LNCaP clone FGC (cell line): ENCODE data around the gene ARHGAP15.

Experiments
- DNase-seq: peaks from one replicate; pipeline ENCODE4 v3.0.0-alpha.2; 2011; ENCODE audit warnings: low read depth
- H3K4me3 ChIP-seq: 2 replicates; pipeline ENCODE4 v1.5.1; 2011; ENCODE audit warnings: mild to moderate bottlenecking, low read depth, low read length, control low read depth
- TF ChIP-seq, protein P1 (sequence below): IDR thresholded peaks from 2 replicates; pipeline ENCODE4 v1.5.1; 2012; ENCODE audit warnings: mild to moderate bottlenecking; ENCODE audit not compliant: control insufficient read depth, insufficient read depth; ENCODE audit errors: extremely low read depth

The ARHGAP15 gene

DNA sequence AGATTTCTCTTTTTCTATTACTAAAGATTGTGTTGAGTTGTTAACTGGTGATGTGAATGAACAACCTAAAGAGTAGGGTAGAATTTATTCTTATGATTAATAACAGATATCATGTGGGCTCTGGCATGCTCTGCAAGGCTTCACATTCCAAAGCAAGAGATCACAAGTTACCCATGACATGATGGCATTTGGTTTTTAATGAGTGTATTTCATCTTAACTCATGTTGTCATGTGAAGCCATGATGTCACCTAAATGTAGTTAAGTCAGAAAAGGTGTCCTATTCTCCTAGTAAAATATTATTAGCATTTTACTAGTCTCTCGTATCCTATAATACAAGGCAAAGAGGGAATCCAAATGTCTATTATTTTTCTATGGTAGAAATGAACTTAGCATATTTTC is 678.0 kb downstream of the ARHGAP15 start:
- TF ChIP-seq, protein P1, sequence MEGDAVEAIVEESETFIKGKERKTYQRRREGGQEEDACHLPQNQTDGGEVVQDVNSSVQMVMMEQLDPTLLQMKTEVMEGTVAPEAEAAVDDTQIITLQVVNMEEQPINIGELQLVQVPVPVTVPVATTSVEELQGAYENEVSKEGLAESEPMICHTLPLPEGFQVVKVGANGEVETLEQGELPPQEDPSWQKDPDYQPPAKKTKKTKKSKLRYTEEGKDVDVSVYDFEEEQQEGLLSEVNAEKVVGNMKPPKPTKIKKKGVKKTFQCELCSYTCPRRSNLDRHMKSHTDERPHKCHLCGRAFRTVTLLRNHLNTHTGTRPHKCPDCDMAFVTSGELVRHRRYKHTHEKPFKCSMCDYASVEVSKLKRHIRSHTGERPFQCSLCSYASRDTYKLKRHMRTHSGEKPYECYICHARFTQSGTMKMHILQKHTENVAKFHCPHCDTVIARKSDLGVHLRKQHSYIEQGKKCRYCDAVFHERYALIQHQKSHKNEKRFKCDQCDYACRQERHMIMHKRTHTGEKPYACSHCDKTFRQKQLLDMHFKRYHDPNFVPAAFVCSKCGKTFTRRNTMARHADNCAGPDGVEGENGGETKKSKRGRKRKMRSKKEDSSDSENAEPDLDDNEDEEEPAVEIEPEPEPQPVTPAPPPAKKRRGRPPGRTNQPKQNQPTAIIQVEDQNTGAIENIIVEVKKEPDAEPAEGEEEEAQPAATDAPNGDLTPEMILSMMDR = no peak
- no peak for DNase-seq
- no peak overlapping the region for H3K4me3 ChIP-seq

DNA sequence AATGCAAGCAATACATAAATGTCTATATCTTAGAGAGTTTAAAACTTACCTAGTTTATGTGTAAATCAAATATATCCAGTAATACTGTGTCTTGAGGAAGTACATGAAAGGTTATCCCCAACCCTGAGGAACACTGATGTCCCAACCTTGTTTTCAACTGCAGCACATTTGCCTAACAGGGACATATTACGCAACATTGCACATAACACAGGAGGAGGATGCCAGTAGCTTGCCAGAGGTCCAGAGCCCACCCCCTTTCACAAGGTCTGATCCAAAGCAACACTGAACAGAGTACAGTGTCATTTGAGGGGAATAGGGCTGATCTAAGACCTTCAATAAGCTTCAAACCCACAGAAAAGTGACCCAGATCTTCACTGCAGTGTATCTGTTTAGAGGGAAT is 678.5 kb downstream of the ARHGAP15 start:
- DNase-seq = no peak
- no peak overlapping the region for H3K4me3 ChIP-seq
- TF ChIP-seq, protein P1 = no peak

DNA sequence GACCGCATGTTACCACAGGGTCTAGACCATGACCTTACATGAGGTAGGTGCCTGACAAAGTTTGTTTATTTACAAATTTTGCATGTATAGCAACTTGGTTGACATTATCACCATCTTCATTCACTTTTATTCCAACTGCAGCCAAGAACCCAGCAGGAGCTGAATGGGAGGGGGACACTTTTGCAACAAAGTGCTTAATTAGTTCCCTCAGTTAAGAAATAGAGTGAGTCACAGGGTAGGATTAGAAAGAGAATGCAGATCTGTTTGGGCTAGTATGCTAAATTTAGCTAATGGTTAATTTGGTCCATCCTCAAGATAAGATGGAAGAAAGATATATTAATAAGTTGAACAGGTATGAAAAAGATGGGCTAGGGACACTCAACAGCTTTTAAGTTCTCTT is 678.9 kb downstream of the ARHGAP15 start:
- no peak for DNase-seq
- TF ChIP-seq, protein P1 = no peak
- H3K4me3 ChIP-seq = no peak overlapping the region

DNA sequence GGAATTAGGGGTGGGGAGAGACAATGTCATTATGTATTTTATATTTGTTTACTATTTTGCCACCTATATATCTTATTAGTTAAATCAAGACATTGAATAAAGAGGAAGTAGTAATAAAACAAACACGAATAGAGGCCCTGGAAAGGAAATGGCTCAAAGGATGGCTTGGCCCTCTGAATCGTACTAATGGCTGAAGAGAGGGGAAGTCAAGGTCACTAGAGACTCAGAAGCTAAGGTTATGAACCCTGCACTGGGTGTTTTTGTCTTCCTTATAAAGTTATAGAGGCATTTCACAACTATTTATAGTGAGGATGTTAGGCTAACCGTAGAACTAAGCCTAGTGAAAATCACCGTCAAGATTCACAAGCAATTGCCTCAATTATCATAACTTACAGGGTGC is 685.9 kb downstream of the ARHGAP15 start:
- no peak for DNase-seq
- TF ChIP-seq, protein P1 = no peak
- H3K4me3 ChIP-seq = no peak overlapping the region

DNA sequence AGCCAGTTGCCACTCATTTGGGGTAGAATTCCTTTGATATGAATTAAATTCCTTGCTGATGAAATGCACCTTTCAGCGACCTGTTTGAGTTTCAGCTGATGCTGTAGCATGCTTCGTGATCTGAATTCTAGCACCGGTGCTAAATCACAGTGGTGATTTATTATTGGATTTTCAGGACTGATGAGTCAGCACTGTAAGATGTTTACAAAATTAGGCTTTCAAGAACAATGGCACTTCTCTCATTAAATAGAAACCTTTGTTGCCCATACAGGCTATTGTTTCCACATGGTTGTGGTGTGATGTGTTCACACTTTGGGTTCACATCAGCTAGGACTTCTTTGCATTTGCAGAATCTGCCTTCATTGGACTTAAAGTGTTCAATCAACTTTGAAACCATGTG is 687.7 kb downstream of the ARHGAP15 start:
- DNase-seq = no peak
- TF ChIP-seq, protein P1 = no peak
- no peak overlapping the region for H3K4me3 ChIP-seq
